ENCODE data around the gene HOXA10.
A peak's percentile ranks its signal among the peaks of the same experiment; 100 is the strongest.

The HOXA10 gene

GRCh38 chr7:27165089-27165995 is 8.8 kb downstream of the HOXA10 start, which contains the start of gene HOXA9:
Gene HOXA9, minus strand, starts transcription at chr7:27165537. Its CDS starts 80 bp downstream, at chr7:27165457.
- no peak for DNase-seq

DNA sequence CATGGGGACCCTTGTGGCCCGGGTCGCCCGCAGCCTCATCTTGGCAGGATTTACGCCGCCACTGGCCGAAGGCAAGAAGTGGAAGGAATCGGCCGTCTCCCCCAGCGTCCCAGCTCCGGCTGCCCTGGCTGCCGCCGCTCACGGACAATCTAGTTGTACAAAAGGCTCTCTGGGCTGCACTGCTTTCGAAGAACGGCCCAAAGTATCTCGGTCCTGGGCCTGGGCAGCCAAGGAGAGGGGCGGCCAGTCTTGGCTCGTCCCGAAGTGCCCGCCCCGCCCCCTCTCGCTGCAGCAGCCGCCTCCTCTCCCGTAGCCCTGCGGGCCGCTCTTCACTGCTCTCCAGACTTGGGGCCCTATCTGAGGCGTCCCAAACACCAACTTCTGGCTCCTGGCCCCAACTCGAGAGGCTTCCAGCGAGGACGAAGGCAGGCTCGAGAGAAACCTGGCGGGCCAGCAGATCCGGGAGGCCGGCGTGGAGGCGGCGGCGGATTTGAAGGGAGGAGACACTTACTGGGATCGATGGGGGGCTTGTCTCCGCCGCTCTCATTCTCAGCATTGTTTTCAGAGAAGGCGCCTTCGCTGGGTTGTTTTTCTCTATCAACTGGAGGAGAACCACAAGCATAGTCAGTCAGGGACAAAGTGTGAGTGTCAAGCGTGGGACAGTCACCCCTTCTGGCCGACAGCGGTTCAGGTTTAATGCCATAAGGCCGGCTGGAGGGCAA is 9.6 kb downstream of the HOXA10 start:
- DNase-seq: no peak

DNA sequence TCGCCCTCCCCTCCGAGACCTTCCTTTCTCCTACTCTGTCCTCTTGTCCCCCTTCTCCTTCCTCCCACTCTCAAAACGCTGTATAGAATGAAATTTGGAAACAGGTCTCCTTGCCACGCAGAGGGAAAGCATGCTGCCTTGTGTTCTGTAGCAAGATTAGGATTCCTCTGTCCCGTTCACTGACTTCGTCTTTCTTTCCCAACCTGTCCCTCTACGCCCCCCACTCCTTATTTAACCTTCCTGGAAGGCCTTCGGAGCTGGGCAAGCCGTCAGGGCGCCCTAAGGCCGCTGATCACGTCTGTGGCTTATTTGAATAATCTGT is 10.1 kb downstream of the HOXA10 start:
- no peak for DNase-seq

DNA sequence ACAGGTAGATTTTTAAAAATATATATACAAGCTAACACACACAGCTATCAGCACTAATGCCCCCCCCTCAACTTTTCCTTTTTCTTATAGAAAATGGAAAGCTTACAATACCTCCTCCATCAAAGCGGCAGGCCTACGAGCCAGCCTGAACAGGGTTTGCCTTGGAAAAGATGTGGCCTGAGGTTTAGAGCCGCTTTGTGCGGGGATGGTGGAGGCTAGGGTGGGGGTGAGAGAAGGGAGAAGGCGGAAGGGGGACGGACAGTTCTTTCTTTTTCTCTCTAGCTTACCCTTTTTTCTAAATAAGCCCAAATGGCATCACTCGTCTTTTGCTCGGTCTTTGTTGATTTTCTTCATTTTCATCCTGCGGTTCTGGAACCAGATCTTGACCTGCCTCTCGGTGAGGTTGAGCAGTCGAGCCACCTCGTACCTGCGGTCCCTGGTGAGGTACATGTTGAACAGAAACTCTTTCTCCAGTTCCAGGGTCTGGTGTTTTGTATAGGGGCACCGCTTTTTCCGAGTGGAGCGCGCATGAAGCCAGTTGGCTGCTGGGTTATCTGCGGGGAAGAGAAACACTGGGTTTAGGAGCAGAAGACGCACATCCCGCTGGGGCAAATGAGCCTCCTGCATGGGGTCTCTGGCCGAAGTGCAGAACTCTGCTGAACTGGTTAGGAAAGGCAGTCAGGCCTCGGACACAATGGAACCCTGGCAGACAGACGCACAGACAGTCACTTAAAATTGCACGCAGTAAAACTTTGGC is 10.7 kb downstream of the HOXA10 start:
- DNase-seq: no peak

GRCh38 chr7:27162561-27163287 is 11.4 kb downstream of the HOXA10 start:
- DNase-seq: no peak

GRCh38 chr7:27161721-27162560 is 12.2 kb downstream of the HOXA10 start:
- DNase-seq: no peak

GRCh38 chr7:27161214-27161720 is 12.9 kb downstream of the HOXA10 start:
- DNase-seq: peak; percentile 52

- DNase-seq: peak; percentile 79
Measured at GRCh38 chr7:27160546-27161213, 13.4 kb downstream of the HOXA10 start.

- no peak for DNase-seq
Measured at GRCh38 chr7:27160145-27160545, 14.0 kb downstream of the HOXA10 start.

DNA sequence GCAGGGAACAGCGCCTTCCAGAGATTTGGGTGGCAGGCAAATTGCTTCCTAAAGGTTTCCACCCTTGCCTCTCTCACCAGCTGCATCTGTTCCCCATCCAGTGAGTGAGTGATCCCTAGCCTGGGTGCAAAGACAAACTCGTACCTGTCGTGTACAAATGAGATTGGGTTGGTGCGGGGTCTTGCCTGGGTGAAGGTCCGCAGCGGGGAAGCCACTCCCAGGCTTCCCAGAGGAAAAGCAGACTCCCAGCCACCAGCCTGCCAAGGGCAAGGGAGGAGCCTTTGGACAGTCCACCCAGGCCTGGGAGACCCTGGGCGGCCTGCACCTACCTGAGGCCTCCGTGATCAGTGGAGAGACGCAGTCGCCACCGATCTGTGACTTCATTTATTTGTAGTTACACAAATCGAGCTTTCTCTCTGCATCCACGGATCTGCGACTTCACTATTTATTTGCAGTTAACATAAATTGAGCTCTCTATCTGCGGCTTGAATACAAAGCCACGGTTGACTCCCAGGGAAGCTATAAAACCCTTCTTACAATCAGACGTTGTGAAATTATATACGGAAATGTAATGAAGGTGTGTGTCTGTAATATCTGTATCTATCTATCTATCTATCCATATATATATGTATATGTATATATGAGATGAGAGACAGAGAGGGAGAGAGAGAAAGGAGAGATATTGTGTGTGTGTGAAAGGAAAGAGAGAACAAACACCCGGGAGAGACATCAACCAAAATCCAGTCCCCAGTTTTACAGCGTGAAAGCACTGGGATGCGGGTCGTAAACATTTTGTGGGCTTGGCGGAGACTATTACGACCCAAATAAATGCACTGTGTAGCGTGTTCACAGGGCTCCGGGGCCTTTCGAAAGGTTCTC is 14.6 kb downstream of the HOXA10 start:
- DNase-seq: no peak

DNA sequence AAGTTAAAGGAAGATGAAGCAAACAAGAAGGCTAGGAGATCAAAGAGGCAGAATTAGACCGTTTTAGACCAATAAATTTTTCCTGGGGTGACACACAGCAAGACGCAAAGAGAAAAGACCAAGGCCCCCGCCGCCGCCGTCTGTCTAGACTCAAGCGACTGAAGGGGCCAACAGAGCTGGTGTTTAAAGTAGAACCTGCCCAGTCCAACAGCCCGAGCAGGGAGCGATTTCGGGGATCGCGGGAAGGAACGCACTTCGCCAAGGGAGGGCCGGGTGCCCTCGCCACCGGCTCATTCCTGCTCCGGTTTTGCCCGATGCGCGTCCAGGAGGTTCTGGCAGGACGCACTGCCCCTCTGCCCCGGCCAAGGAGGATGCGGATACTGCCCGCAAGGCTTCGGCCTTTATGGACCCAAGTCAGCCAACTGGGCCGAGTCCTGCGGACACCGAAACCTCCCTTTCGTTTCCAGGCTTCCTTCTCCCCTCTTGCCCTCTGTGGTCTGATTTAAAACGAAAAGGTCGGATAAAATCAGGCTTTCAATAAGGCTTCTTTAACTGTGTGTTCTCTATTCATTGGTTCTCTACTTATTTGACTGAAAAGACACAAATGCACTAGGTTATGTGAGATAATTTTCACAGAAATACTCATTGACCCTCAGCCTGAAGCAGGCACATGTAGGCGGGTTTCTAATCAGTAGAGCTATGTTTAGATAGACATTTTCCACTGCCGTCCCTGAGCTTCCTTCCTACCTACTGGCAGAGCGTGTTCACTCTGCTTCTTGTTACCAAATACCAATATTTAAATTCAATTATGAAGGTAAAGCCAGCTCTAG is 15.5 kb downstream of the HOXA10 start:
- DNase-seq: no peak

GRCh38 chr7:27157702-27158431 is 16.3 kb downstream of the HOXA10 start:
- no peak for DNase-seq

- no peak for DNase-seq
Measured at GRCh38 chr7:27156916-27157701, 17.0 kb downstream of the HOXA10 start.

GRCh38 chr7:27156508-27156898 is 17.6 kb downstream of the HOXA10 start, which contains the start of gene HOXA7:
Gene HOXA7, minus strand, starts transcription at chr7:27156675. Its CDS starts 130 bp downstream, at chr7:27156545.
- DNase-seq: no peak

DNA sequence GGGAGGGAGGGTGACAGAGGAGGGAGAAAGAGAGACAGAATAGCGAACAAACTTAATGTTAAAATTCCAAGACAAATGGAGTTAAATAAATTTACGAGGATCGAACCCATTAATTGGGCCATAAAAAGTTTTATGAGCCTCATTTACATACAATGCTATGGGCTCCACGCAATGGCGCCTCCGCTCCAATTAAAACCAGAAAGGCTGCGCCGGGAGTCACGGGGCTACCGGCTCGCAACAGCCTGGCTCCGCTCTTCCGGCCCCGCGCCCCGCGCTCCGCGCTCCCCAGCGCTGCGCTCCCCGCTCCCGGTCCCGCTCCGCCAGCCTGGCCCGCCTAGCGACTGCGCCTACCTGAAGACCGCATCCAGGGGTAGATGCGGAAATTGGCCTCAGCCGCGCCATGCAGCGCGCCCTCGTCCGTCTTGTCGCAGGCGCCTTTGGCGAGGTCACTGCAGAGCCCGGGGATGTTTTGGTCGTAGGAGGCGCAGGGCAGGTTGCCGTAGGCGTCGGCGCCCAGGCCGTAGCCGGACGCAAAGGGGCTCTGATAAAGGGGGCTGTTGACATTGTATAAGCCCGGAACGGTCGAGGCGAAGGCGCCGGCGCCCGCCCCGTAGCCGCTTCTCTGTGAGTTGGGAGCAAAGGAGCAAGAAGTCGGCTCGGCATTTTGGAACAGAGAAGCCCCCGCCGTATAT is 18.2 kb downstream of the HOXA10 start:
- DNase-seq: no peak
